ENCODE data around the gene DIP2C.

DNA sequence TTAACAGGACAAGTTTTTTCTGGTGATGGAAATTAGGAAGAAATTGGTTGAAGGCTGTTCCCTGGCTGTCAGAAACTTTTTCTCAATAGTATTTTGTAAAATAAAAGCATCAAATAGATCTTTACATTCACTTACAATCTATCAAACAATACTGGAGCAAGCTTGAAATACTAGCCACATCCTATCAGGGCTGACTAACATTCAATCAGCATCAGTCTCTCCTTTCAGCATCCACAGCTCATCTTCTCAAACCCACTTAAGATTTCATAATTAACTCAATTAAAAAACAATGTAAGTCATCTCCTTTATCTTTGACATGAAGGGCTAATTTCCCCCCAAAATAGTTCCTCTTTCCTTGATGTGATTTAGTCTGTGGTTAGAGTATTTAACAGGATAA lies 80.2 kb downstream of the DIP2C start:
- TF ChIP-seq, protein P1, sequence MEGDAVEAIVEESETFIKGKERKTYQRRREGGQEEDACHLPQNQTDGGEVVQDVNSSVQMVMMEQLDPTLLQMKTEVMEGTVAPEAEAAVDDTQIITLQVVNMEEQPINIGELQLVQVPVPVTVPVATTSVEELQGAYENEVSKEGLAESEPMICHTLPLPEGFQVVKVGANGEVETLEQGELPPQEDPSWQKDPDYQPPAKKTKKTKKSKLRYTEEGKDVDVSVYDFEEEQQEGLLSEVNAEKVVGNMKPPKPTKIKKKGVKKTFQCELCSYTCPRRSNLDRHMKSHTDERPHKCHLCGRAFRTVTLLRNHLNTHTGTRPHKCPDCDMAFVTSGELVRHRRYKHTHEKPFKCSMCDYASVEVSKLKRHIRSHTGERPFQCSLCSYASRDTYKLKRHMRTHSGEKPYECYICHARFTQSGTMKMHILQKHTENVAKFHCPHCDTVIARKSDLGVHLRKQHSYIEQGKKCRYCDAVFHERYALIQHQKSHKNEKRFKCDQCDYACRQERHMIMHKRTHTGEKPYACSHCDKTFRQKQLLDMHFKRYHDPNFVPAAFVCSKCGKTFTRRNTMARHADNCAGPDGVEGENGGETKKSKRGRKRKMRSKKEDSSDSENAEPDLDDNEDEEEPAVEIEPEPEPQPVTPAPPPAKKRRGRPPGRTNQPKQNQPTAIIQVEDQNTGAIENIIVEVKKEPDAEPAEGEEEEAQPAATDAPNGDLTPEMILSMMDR (conservative IDR thresholded peaks at IDR 0.05 in 1 of 2, IDR thresholded peaks at IDR 0.05 in 1 of 2; ENCODE audit: extremely low read depth in 1 of 2, insufficient read depth in 1 of 2, low read depth in 1 of 2, low read length in 2 of 2), result no peak
- TF ChIP-seq EZH2 (IDR thresholded peaks at IDR 0.05; ENCODE audit: borderline replicate concordance, low read length), result no peak

Data from mammary epithelial cell (primary cell).